ENCODE data around the gene SPRTN. TPM values are rescaled to one million over a fixed set of nuclear protein-coding genes. Genes with fewer than 3 reads are reported as not detected.

SPRTN gene
- total RNA-seq, 1 experiment from 2014 or later, result 19.0 TPM

Other genes with a start within 250 kb of the SPRTN start
- 0.10 and 0.20 TPM in 2 replicates for gene TRIM67, start 176.2 kb upstream of the SPRTN start, total RNA-seq (2014; rRNA removed; shearing (Covaris generic))
- gene GNPAT, start 97.1 kb upstream of the SPRTN start, total RNA-seq (2014; rRNA removed; shearing (Covaris generic)), result 43.8 and 55.4 TPM in 2 replicates
- gene EXOC8, start 441 bp upstream of the SPRTN start, total RNA-seq (2014; rRNA removed; shearing (Covaris generic)), result 10.8 and 13.3 TPM in 2 replicates
- gene EGLN1, start 84.0 kb downstream of the SPRTN start, total RNA-seq (2014; rRNA removed; shearing (Covaris generic)), result 28.5 and 43.5 TPM in 2 replicates
- gene TSNAX, start 190.4 kb downstream of the SPRTN start, total RNA-seq (2014; rRNA removed; shearing (Covaris generic)), result 29.7 and 36.3 TPM in 2 replicates